AG04449 (cell line): ENCODE measurements around the gene PGLYRP2.

ENCODE experiments used
- CTCF ChIA-PET: fragments of 350-600 bp; formaldehyde crosslinking; extraction: SDS; loops from one replicate; lab custom pipeline; 2021; ENCODE audit warnings: antibody characterized with exemption; lab: Yijun Ruan, JAX
- POLR2A ChIA-PET: fragments of 400-600, 350-600 bp; formaldehyde crosslinking; extraction: SDS; loops from one replicate; lab custom pipeline; 2020; ENCODE audit warnings: antibody characterized with exemption, inconsistent platforms; lab: Yijun Ruan, JAX
- DNase-seq: peaks from one replicate; pipeline ENCODE4 v3.0.0-alpha.2; 2010; ENCODE audit warnings: low read depth, low spot score
- H3K4me3 ChIP-seq: 2 replicates; pipeline ENCODE4 v1.5.1; 2011; ENCODE audit warnings: low read depth, mild to moderate bottlenecking, control low read depth, low read length
- CTCF ChIP-seq: IDR thresholded peaks from one replicate; pipeline ENCODE4 v1.5.1; 2011; ENCODE audit warnings: mild to moderate bottlenecking, moderate library complexity, low read length, control low read depth, inconsistent platforms; ENCODE audit not compliant: insufficient read depth; ENCODE audit errors: missing control alignments

Gene PGLYRP2

GRCh38 chr19:15456441-15456840, 22.9 kb downstream of the PGLYRP2 start:
- no peak for TF ChIP-seq CTCF
- POLR2A ChIA-PET = interaction anchor here (0.5 kb wide), 1 partner anchor 53 kb away, joined by 3 read pairs; no protein-coding TSS in a partner anchor
- DNase-seq = no peak
- CTCF ChIA-PET = no interaction called here
- no peak overlapping the region for H3K4me3 ChIP-seq

- ChIA-PET POLR2A (interaction anchor here (0.5 kb wide), 1 partner anchor 52 kb away, joined by 3 read pairs; no protein-coding TSS in a partner anchor), CTCF (interaction anchor here (1.3 kb wide), 1 partner anchor 11 kb away, joined by 3 read pairs; no protein-coding TSS in a partner anchor)
- no peak for DNase-seq
- no peak for TF ChIP-seq CTCF
- no peak overlapping the region for H3K4me3 ChIP-seq
Measured at GRCh38 chr19:15455996-15456395, 23.3 kb downstream of the PGLYRP2 start.

GRCh38 chr19:15453906-15454860, 25.1 kb downstream of the PGLYRP2 start:
- peak; percentile 29 for TF ChIP-seq CTCF
- CTCF ChIA-PET = interaction anchor here (0.7 to 1.3 kb wide), 4 partner anchors 9 to 102 kb away, joined by 3 read pairs; no protein-coding TSS in a partner anchor
- H3K4me3 ChIP-seq = no peak overlapping the region
- no peak for DNase-seq
- POLR2A ChIA-PET = no interaction called here

- no peak for DNase-seq
- H3K4me3 ChIP-seq = peak overlapping the region; percentile 49
- peak; percentile 14 for TF ChIP-seq CTCF
- ChIA-PET POLR2A (interaction anchor here (1.1 kb wide), 1 partner anchor 34 kb away, joined by 6 read pairs; the partner anchor contains the start of gene AKAP8L), CTCF (interaction anchor here (0.7 to 1.6 kb wide), 3 partner anchors 12 to 103 kb away, joined by 3 to 6 read pairs (median 4); partner anchors contain the start of gene AKAP8L)
Measured at GRCh38 chr19:15453091-15453578, 26.2 kb downstream of the PGLYRP2 start.

GRCh38 chr19:15452111-15453047, 26.9 kb downstream of the PGLYRP2 start:
- no peak for DNase-seq
- ChIA-PET CTCF (interaction anchor here (1.2 to 1.6 kb wide), 3 partner anchors 13 to 33 kb away, joined by 4 to 6 read pairs (median 4); partner anchors contain the start of gene AKAP8L), POLR2A (interaction anchor here (0.6 to 1.1 kb wide), 3 partner anchors 20 to 257 kb away, joined by 3 to 6 read pairs (median 3); partner anchors contain the start of gene AKAP8L)
- peak overlapping the region; percentile 49 for H3K4me3 ChIP-seq
- no peak for TF ChIP-seq CTCF
